GM21515 (cell line): ENCODE measurements around the gene DUOXA1.
"Not testable (repeated sequence)": the region's sequence is repeated elsewhere in the genome, so short reads cannot be mapped to it uniquely, and the experiment has no call there.

Experiments used
- ATAC-seq: cut with Tn5 transposase; IDR thresholded peaks from one replicate; pipeline ENCODE4 v1.9.1; 2021; ENCODE audit not compliant: unreplicated experiment

Gene DUOXA1

DNA sequence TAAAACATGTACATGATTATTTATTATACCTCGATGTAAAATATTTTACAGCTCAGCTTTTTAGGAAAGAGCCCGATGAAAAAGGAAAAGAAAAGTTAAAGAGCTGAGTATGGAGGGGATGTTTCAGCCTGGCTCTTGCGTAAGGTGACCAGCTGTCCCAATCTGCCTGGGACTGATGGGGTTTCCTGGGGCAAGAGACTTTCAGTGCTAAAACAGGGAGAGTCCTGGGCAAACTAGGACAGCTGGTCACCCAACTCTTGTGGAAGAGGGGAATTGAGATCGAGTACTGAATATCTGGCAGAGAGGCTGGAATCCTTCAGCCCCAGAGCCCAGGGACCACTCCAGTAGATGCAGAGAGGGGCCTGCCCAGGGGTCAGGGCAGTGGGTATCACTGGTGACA is 36.7 kb downstream of the DUOXA1 start:
- ATAC-seq, result no peak

DNA sequence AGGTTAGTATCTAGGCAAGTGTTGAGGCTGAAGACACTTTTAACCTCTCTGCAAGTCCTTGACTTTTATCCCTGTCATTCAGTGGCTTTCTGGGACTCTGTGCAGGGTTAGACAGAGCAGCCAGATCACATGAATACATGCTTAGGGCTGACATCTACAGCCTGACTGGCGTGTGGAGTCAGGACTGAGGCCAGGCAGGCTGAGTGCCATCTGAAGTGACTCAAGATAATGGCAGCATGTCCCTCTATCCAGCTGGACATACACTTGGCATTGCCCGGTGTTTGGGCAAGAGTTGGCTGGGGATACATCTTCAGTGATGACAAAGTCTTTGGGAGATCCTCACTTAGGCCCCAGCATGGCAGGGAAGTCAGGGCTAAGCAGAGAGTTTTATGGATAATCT is 38.1 kb downstream of the DUOXA1 start:
- no peak for ATAC-seq

- ATAC-seq, result no peak
Observed at GRCh38 chr15:45091161-45091560, 38.5 kb downstream of the DUOXA1 start.

GRCh38 chr15:45089712-45090373 is 39.8 kb downstream of the DUOXA1 start:
- ATAC-seq, result no peak

GRCh38 chr15:45088801-45089711 is 40.6 kb downstream of the DUOXA1 start:
- no peak for ATAC-seq

- no peak for ATAC-seq
Observed at GRCh38 chr15:45087513-45087912, 42.2 kb downstream of the DUOXA1 start.

DNA sequence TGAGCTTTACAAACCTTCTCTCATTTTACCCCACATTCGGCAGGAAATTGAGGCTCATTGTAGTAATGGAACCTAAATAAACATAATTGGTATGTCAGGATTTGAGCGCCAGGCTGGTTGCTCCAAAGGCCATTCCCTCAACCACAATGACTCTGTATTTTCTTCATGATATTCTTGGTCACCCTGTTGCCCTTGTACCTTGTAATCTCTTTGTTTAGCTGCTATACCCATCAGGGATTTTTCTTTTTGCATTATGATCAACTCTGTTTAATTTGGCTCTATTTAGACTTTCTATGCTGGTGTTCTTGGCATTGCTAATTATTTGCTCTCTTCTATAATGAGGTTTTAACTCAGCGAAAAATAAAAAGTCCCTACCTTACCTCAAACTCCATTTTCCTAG is 45.5 kb downstream of the DUOXA1 start:
- ATAC-seq, result no peak

DNA sequence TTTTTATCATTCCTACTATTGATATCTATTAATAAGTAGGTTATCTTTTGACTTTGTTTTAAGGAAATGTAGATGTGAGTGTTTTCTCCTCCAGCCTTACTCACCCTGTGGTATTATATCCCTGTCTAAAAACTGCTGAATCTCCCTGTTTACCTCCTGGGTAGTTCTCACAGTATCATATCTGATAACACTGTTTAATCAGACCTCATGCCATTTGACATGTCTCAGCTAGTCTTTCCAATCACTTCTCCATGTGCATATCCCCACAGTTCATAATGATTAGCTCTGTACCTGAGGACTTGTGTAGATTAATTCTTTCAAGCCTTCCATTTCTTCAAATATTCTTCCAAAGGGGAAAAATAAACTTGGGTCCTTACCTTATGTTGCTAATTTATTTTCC is 46.5 kb downstream of the DUOXA1 start:
- ATAC-seq, result no peak

DNA sequence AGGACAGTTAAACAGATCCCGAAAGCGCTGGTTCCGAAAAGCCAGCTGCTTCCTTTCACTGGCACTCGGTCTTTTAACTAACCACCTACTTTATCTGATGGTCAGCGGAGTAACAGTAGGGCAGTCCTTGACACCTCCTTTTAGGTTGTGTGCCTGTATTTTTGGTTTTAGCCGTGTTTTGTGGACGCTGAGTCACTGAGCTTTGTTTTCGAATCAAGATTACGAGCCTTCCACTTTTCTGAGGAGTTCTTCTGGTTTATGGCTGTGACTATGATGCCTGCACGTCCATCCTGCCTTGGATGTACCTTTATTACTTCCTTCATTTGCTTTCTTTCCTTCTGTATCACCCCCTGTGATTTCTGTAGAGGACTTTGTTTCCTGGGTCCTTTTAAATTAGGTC is 47.3 kb downstream of the DUOXA1 start:
- not testable (repeated sequence) for ATAC-seq

- not testable (repeated sequence) for ATAC-seq
Observed at GRCh38 chr15:45080593-45080992, 49.1 kb downstream of the DUOXA1 start.

DNA sequence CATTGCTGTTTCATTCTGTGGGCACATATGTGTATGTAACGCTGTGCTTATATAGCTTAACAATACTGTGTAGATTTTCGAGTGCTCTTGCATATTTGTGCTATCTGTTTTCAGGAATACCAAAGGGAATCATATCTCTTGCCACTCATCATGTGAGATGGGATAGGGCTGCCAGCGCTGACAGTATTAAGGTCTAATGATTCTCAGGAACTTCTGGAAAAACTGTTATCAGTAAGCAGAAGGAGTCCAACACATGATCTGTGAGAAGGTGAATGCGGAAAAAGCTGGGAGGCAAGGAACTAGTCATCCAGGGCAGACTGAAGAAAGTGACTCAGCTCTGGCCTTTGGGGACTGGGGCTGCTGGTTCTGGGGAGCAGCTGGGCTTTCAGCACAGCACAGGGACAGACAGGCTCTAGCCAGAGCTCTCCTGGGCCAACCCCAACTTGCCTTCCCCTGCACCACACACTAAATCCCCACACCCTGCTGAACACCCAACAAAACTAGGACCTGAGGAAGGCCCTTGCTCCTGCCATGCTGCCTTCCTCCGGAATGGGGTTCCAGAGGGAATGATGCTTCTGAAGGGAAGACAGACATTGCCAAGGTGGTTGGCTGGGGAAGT is 49.9 kb downstream of the DUOXA1 start:
- ATAC-seq, result not testable (repeated sequence)

DNA sequence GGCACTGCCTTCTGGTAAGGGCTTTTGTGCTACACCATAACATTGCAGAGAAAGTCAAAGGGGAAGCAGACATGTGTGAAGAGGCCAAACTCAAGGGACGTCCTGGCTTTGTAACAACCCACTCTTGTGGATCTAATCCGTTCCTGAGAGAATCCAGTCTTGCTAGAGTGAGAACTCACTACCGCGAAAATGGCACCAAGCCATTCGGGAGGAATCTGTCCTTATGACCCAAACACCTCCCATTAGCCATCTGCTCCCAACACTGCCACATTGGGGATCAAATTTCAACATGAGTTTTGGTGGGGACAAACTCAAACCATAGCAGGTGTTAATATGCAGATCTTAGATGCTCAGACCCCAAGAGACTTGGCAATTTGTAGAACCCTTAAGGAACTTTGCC is 50.5 kb downstream of the DUOXA1 start:
- ATAC-seq, result not testable (repeated sequence)

GRCh38 chr15:45077391-45077790 is 52.3 kb downstream of the DUOXA1 start:
- not testable (repeated sequence) for ATAC-seq

GRCh38 chr15:45075440-45076320 is 54.0 kb downstream of the DUOXA1 start:
- not testable (repeated sequence) for ATAC-seq

DNA sequence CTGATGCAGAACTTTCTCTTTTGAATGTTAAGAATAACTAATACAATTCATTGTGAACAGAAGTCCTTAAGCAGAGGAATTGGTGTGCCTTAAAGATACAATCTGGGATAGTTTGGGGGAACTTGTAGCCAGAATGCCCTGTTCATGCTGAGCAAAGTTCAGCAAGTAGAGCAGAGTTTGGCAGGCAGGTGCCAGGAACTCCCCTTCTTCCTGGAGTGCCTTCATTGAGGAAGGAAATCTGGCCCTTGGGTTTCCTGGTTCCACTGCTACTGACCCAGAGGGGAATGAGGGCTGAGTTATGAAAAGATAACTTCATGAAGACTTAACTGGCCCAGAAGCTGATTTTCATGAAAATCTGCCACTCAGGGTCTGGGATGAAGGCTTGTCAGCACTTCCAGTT is 56.1 kb downstream of the DUOXA1 start:
- not testable (repeated sequence) for ATAC-seq

- ATAC-seq, result not testable (repeated sequence)
Observed at GRCh38 chr15:45069942-45070360, 59.7 kb downstream of the DUOXA1 start.
